ENCODE data around the gene SP140L. TPM values are rescaled to one million over a fixed set of nuclear protein-coding genes. Genes with fewer than 3 reads are reported as not detected.

The SP140L gene
- total RNA-seq, 3 donors from 2014 or later: 8.5 to 56.1 (median 17.4) TPM

- peaks cover 0 to 14% of the 10 kb centered on the region in 2 donors for H3K9me3 ChIP-seq
- intact Hi-C loops (cut with DNase I; ENCODE audit: low total_unique reads): no loop called here
- TF ChIP-seq POLR2AphosphoS5 (IDR thresholded peaks at IDR 0.05) (no peak), CTCF (IDR thresholded peaks at IDR 0.05) (no peak), POLR2A (IDR thresholded peaks at IDR 0.05) (no peak)
- H3K27ac ChIP-seq: no peak overlapping the region
- H3K36me3 ChIP-seq: no peaks in the 10 kb centered on the region
- no peaks in the 10 kb centered on the region for H3K27me3 ChIP-seq
- no peak for DNase-seq (ENCODE audit: low spot score in 2 of 2)
- H3K4me1 ChIP-seq: no peaks in the 10 kb centered on the region
- H3K4me3 ChIP-seq: no peak overlapping the region
Measured at GRCh38 chr2:230319211-230319862, 7.7 kb upstream of the SP140L start.

- TF ChIP-seq POLR2AphosphoS5 (IDR thresholded peaks at IDR 0.05) (no peak), CTCF (IDR thresholded peaks at IDR 0.05) (no peak), POLR2A (IDR thresholded peaks at IDR 0.05) (no peak)
- Histone ChIP-seq H3K4me3 (no peak overlapping the region), H3K27ac (no peak overlapping the region), H3K4me1 (no peaks in the 10 kb centered on the region), H3K9me3 (peaks cover 0 to 14% of the 10 kb centered on the region in 2 donors), H3K36me3 (no peaks in the 10 kb centered on the region), H3K27me3 (no peaks in the 10 kb centered on the region)
- intact Hi-C loops (cut with DNase I; ENCODE audit: low total_unique reads): no loop called here
- no peak for DNase-seq (ENCODE audit: low spot score in 2 of 2)
Measured at GRCh38 chr2:230321031-230321430, 6.0 kb upstream of the SP140L start.

DNA sequence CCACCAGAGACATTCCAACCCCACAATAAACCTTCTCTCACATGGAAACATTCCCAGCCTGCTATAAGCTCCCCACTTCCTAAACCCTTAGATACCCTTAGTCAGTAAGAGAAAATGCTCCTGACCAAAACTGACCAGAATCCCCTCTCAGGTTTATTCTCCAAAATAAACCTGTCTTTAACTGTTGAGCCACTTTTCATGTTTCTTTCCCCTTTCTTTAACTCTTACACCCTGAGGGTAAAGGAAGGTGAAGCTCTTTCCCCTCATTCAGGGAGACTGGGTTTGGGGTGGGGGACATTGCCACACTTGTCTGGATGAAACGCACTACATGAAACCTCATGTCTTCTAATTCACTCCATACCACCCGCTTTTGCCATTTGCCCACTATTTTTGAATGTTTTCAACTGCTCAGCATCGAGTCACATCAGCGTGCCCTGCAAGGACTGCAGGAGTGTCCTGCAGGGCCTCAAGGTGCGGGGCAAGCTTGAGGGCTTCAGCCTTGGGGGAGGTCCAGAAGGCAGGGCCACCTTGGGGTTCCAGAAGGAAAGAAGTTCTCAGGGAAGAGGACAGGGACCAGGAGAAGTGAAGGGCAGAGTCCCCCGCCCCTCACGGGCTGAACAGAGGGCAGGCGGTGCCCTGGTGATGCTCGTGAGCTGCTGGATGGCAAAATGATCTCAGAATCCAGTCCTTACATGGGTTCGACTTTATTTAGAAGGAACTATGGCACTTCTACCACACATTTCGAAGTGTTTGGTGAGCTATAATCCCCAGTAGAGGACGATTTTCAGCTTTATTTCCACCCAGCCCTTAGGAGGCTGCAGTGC, 4.2 kb upstream of the SP140L start:
- Histone ChIP-seq H3K4me1 (no peaks in the 10 kb centered on the region), H3K9me3 (peaks cover 0 to 14% of the 10 kb centered on the region in 2 donors), H3K4me3 (no peak overlapping the region), H3K27ac (no peak overlapping the region), H3K36me3 (no peaks in the 10 kb centered on the region), H3K27me3 (no peaks in the 10 kb centered on the region)
- DNase-seq (ENCODE audit: low spot score in 2 of 2): no peak
- TF ChIP-seq CTCF (IDR thresholded peaks at IDR 0.05): no peak
- intact Hi-C loops (cut with DNase I; ENCODE audit: low total_unique reads): no loop called here

DNA sequence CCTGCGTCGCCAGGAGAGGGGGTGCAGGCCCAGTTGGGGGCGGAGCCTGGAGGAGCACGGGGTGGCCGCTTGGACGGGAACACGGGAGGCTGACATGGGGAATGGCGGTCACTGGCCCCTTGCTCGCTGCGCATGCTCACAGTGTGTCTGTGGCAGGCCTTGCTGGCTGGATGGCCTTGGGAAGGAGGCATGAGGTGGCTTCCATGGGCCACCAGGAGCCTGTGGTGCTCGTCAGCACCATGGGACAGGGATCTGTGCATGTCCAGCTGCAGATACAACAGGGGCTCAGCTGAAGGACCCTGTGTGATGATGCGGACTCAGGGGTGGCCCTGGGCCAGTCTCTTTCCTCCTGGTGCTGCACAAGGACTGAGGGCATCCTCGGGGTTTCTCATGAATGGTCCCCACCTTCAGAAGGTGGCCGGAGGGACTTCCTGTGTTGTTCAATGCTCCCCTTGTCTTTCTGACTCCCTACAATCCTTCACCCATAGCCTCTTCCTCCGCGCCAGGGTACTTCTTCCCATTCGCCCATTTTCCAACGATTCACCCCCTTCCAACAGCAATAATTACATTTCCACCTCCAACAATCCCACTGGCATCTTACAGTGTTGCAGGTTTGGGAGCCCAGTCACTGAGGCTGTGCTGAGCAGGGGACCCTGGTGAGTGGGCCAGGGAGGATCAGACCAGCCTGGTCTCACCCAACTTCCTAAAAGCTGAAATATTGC, 3.4 kb upstream of the SP140L start:
- Histone ChIP-seq H3K36me3 (no peaks in the 10 kb centered on the region), H3K27me3 (no peaks in the 10 kb centered on the region), H3K4me1 (no peaks in the 10 kb centered on the region), H3K27ac (no peak overlapping the region), H3K9me3 (peaks cover 0 to 14% of the 10 kb centered on the region in 2 donors), H3K4me3 (no peak overlapping the region)
- DNase-seq (ENCODE audit: low spot score in 2 of 2): no peak
- TF ChIP-seq POLR2A (IDR thresholded peaks at IDR 0.05) (no peak), CTCF (IDR thresholded peaks at IDR 0.05) (no peak), POLR2AphosphoS5 (IDR thresholded peaks at IDR 0.05) (no peak)
- intact Hi-C loops (cut with DNase I; ENCODE audit: low total_unique reads): no loop called here

GRCh38 chr2:230324503-230324902, 2.5 kb upstream of the SP140L start:
- H3K4me3 ChIP-seq: no peak overlapping the region
- no peaks in the 10 kb centered on the region for H3K4me1 ChIP-seq
- no peak overlapping the region for H3K27ac ChIP-seq
- no peaks in the 10 kb centered on the region for H3K27me3 ChIP-seq
- TF ChIP-seq POLR2A (IDR thresholded peaks at IDR 0.05) (no peak), POLR2AphosphoS5 (IDR thresholded peaks at IDR 0.05) (no peak), CTCF (IDR thresholded peaks at IDR 0.05) (no peak)
- no peaks in the 10 kb centered on the region for H3K36me3 ChIP-seq
- H3K9me3 ChIP-seq: peaks cover 0 to 14% of the 10 kb centered on the region in 2 donors
- DNase-seq (ENCODE audit: low spot score in 2 of 2): no peak
- intact Hi-C loops (cut with DNase I; ENCODE audit: low total_unique reads): no loop called here
